GM13977 (cell line): Measurements from ENCODE around the gene CNTFR.

Source experiments
- DNase-seq: peaks from one replicate; pipeline ENCODE4 v3.0.0; 2012; ENCODE audit warnings: low spot score
- CTCF ChIP-seq: IDR thresholded peaks from 2 replicates; pipeline ENCODE4 v1.5.1; 2012; ENCODE audit warnings: mild to moderate bottlenecking, control low read depth; ENCODE audit not compliant: insufficient read depth; ENCODE audit errors: extremely low read depth, missing control alignments
- in situ Hi-C: fragments of 300-500 bp; cut with MboI; formaldehyde crosslinking; loops from one replicate; pipeline ENCODE4 v1.12.0; 2022; ENCODE audit warnings: low sequenced_read_pairs, low pct_unique_long_range_greater_than_20kb, mixed read lengths, inconsistent platforms; ENCODE audit not compliant: unreplicated experiment

CNTFR gene

GRCh38 chr9:34572092-34572491 lies 17.4 kb downstream of the CNTFR start:
- DNase-seq: no peak
- TF ChIP-seq CTCF: no peak
- in situ Hi-C loops: no loop called here

- in situ Hi-C loops: no loop called here
- TF ChIP-seq CTCF: no peak
- no peak for DNase-seq
Measured at GRCh38 chr9:34571481-34571810, 18.1 kb downstream of the CNTFR start.

- DNase-seq: no peak
- in situ Hi-C loops: no loop called here
- no peak for TF ChIP-seq CTCF
Measured at GRCh38 chr9:34570809-34571480, 18.6 kb downstream of the CNTFR start.

GRCh38 chr9:34570376-34570775 lies 19.1 kb downstream of the CNTFR start:
- in situ Hi-C loops: no loop called here
- DNase-seq: no peak
- TF ChIP-seq CTCF: no peak

GRCh38 chr9:34568774-34569173 lies 20.8 kb downstream of the CNTFR start:
- in situ Hi-C loops: no loop called here
- no peak for DNase-seq
- TF ChIP-seq CTCF: no peak

- no peak for DNase-seq
- no peak for TF ChIP-seq CTCF
- in situ Hi-C loops: no loop called here
Measured at GRCh38 chr9:34568133-34568532, 21.4 kb downstream of the CNTFR start.

- DNase-seq: no peak
- in situ Hi-C loops: no loop called here
- TF ChIP-seq CTCF: no peak
Measured at GRCh38 chr9:34566972-34567371, 22.6 kb downstream of the CNTFR start.
